Neural cell (in vitro differentiated cells): ENCODE results near the gene TMEM167A. TPM values are rescaled to one million over a fixed set of nuclear protein-coding genes. Genes with fewer than 3 reads are reported as not detected.

ENCODE experiments used
- H2AFZ ChIP-seq: fragments of 200-600, 300-800 bp; sonication (generic), shearing (Covaris generic); 2 replicates; pipeline ENCODE4 v1.6.0; 2014; ENCODE audit warnings: low read depth, mild to moderate bottlenecking, antibody characterized with exemption, low read length, moderate library complexity
- H3F3A ChIP-seq: fragments of 200-600 bp; shearing (Covaris generic); 2 replicates; pipeline ENCODE4 v1.6.1; 2016; ENCODE audit warnings: mild to moderate bottlenecking, moderate library complexity, mixed read lengths, antibody characterized with exemption, low read length; ENCODE audit not compliant: insufficient read depth, poor library complexity, severe bottlenecking
- H3K27ac ChIP-seq: fragments of 200-600, 300-800 bp; sonication (generic), shearing (Covaris generic); 2 replicates; pipeline ENCODE4 v1.5.1; 2014; ENCODE audit warnings: mild to moderate bottlenecking, low read length, moderate library complexity
- H3K27me3 ChIP-seq: fragments of 300-800, 200-600 bp; sonication (generic), shearing (Covaris generic); 2 replicates; pipeline ENCODE4 v1.6.0; 2014; ENCODE audit warnings: mild to moderate bottlenecking, low read depth, low read length, moderate library complexity; ENCODE audit not compliant: insufficient read depth
- H3K36me3 ChIP-seq: fragments of 300-800, 200-600 bp; sonication (generic), shearing (Covaris generic); 2 replicates; pipeline ENCODE4 v1.5.1; 2014; ENCODE audit warnings: mild to moderate bottlenecking, antibody characterized with exemption, low read length, moderate library complexity; ENCODE audit not compliant: insufficient read depth
- H3K4me2 ChIP-seq: fragments of 300-800, 200-600 bp; sonication (generic), shearing (Covaris generic); 2 replicates; pipeline ENCODE4 v1.6.0; 2014; ENCODE audit warnings: mild to moderate bottlenecking, low read length
- H3K4me3 ChIP-seq: fragments of 300-800, 200-600 bp; sonication (generic), shearing (Covaris generic); 2 replicates; pipeline ENCODE4 v1.5.1; 2014; ENCODE audit warnings: mild to moderate bottlenecking, low read length, moderate library complexity
- H3K79me2 ChIP-seq: fragments of 200-600 bp; shearing (Covaris generic); replicated peaks from 2 replicates; pipeline ENCODE4 v1.6.0; 2014; ENCODE audit warnings: mild to moderate bottlenecking, low read length, moderate library complexity; ENCODE audit not compliant: insufficient read depth
- H3K9ac ChIP-seq: fragments of 300-800, 200-600 bp; sonication (generic), shearing (Covaris generic); 2 replicates; pipeline ENCODE4 v1.6.1; 2016; ENCODE audit warnings: mild to moderate bottlenecking, low read length, mixed read lengths
- H3K9me2 ChIP-seq: fragments of 200-600 bp; shearing (Covaris generic); 2 replicates; pipeline ENCODE4 v1.6.1; 2016; ENCODE audit warnings: mild to moderate bottlenecking, low read length, mixed read lengths; ENCODE audit not compliant: insufficient read depth
- H3K9me3 ChIP-seq: fragments of 200-600, 300-800 bp; sonication (generic), shearing (Covaris generic); 2 replicates; pipeline ENCODE4 v1.6.1; 2016; ENCODE audit warnings: mild to moderate bottlenecking, mixed run types, low read length, moderate library complexity, mixed read lengths
- H4K20me1 ChIP-seq: fragments of 200-600 bp; shearing (Covaris generic); 2 replicates; pipeline ENCODE4 v1.6.1; 2016; ENCODE audit warnings: mild to moderate bottlenecking, mixed run types; ENCODE audit not compliant: insufficient read depth
- EP300 ChIP-seq: fragments of 450-650 bp; conservative IDR thresholded peaks from 2 replicates; pipeline ENCODE4 v1.6.1; 2014; ENCODE audit warnings: antibody characterized with exemption, mild to moderate bottlenecking, moderate library complexity; ENCODE audit not compliant: poor library complexity, severe bottlenecking
- EZH2 ChIP-seq: fragments of 200-600, 300-800 bp; shearing (Covaris generic), sonication (generic); IDR thresholded peaks from 2 replicates; pipeline ENCODE4 v1.6.1; 2014; ENCODE audit warnings: antibody characterized with exemption, low read length, borderline replicate concordance, mild to moderate bottlenecking; ENCODE audit not compliant: insufficient read depth, poor library complexity, severe bottlenecking
- MXI1 ChIP-seq: fragments of 450-650 bp; conservative IDR thresholded peaks from 2 replicates; pipeline ENCODE4 v1.6.1; 2014; ENCODE audit warnings: antibody characterized with exemption, mild to moderate bottlenecking; ENCODE audit not compliant: poor library complexity, severe bottlenecking
- POLR2AphosphoS5 ChIP-seq: IDR thresholded peaks from 2 replicates; pipeline ENCODE4 v1.6.1; 2012
- RAD21 ChIP-seq: fragments of 450-650 bp; conservative IDR thresholded peaks from 2 replicates; pipeline ENCODE4 v1.6.1; 2014; ENCODE audit warnings: antibody characterized with exemption, mild to moderate bottlenecking, moderate library complexity
- SMC3 ChIP-seq: fragments of 450-650 bp; conservative IDR thresholded peaks from 2 replicates; pipeline ENCODE4 v1.6.1; 2014; ENCODE audit warnings: antibody characterized with exemption, mild to moderate bottlenecking, moderate library complexity; ENCODE audit not compliant: poor library complexity
- TAF1 ChIP-seq: IDR thresholded peaks from 2 replicates; pipeline ENCODE4 v1.6.1; 2012; ENCODE audit warnings: low read depth
- polyA plus RNA-seq: library from polyadenylated mRNA; depleted of rRNA; stranded (reverse); fragments of >200 nt; gene quantifications from 2 replicates; pipeline ENCODE4 v1.2.3, GENCODE V29; 2014
- TF ChIP-seq, protein P1 (sequence below): fragments of 450-650 bp; IDR thresholded peaks from 2 replicates; pipeline ENCODE4 v1.5.1; 2014; ENCODE audit warnings: antibody characterized with exemption, mild to moderate bottlenecking, moderate library complexity; ENCODE audit not compliant: poor library complexity, severe bottlenecking
- TF ChIP-seq, protein P2 (sequence below): IDR thresholded peaks from 2 replicates; pipeline ENCODE4 v1.6.1; 2012; ENCODE audit warnings: borderline replicate concordance

The TMEM167A gene
- polyA plus RNA-seq, 1 donor from 2014 or later = 436 TPM

DNA sequence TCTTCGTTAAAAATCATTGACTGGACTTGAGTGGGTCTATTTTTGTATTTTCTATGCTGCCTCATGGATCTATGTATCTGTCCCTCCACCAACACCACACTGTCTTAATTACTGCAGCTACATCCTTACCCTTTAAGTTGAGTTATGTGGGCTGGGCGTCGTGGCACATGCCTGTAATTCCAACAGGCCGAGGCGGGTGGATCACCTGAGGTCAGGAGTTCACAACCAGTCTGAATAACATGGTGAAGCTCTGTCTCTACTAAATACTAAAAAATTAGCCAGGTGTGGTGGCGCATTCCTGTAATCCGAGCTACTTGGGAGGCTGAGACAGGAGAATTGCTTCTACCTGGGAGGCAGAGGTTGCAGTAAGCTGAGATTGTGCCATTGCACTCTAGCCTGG lies 48.4 kb upstream of the TMEM167A start:
- Histone ChIP-seq H3K27ac (no peak overlapping the region), H3K4me3 (no peak overlapping the region), H3K9me3 (no peaks in the 10 kb centered on the region), H3K9ac (no peak overlapping the region), H3K27me3 (no peaks in the 10 kb centered on the region), H3K4me2 (no peak overlapping the region), H4K20me1 (no peaks in the 10 kb centered on the region), H2AFZ (no peak overlapping the region), H3K79me2 (no peaks in the 10 kb centered on the region), H3K9me2 (no peaks in the 10 kb centered on the region), H3F3A (no peaks in the 10 kb centered on the region), H3K36me3 (no peaks in the 10 kb centered on the region)
- TF ChIP-seq MXI1 = no peak
- no peak for TF ChIP-seq POLR2AphosphoS5
- TF ChIP-seq, protein P1, sequence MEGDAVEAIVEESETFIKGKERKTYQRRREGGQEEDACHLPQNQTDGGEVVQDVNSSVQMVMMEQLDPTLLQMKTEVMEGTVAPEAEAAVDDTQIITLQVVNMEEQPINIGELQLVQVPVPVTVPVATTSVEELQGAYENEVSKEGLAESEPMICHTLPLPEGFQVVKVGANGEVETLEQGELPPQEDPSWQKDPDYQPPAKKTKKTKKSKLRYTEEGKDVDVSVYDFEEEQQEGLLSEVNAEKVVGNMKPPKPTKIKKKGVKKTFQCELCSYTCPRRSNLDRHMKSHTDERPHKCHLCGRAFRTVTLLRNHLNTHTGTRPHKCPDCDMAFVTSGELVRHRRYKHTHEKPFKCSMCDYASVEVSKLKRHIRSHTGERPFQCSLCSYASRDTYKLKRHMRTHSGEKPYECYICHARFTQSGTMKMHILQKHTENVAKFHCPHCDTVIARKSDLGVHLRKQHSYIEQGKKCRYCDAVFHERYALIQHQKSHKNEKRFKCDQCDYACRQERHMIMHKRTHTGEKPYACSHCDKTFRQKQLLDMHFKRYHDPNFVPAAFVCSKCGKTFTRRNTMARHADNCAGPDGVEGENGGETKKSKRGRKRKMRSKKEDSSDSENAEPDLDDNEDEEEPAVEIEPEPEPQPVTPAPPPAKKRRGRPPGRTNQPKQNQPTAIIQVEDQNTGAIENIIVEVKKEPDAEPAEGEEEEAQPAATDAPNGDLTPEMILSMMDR = no peak
- no peak for TF ChIP-seq TAF1

DNA sequence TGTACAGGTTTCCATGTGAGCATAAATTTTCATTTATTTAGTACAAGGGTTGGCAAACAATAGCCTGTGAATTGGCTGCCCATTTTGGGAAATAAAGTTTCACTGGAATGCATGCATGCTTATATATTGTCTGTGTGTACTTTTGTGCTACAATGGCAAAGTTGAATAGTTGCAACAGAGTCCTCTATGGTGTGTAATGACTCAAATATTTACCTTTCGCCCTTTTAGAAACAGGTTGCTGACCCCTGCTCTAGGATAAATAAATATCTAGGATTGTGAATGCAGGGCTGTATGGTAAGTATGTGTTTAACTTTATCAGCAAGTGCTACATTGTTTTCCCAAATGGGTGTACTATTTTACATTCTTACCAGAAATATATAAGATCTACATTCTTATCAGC lies 47.4 kb upstream of the TMEM167A start:
- Histone ChIP-seq H2AFZ (no peak overlapping the region), H3K79me2 (no peaks in the 10 kb centered on the region), H3K9me3 (no peaks in the 10 kb centered on the region), H3K9ac (no peak overlapping the region), H3F3A (no peaks in the 10 kb centered on the region), H4K20me1 (no peaks in the 10 kb centered on the region), H3K9me2 (no peaks in the 10 kb centered on the region), H3K27me3 (no peaks in the 10 kb centered on the region), H3K36me3 (no peaks in the 10 kb centered on the region), H3K4me3 (no peak overlapping the region), H3K4me2 (no peak overlapping the region), H3K27ac (no peak overlapping the region)
- TF ChIP-seq MXI1 (no peak), EP300 (no peak), EZH2 (no peak), RAD21 (no peak), SMC3 (no peak), TAF1 (no peak), POLR2AphosphoS5 (no peak)
- TF ChIP-seq, protein P1 = no peak
- TF ChIP-seq, protein P2, sequence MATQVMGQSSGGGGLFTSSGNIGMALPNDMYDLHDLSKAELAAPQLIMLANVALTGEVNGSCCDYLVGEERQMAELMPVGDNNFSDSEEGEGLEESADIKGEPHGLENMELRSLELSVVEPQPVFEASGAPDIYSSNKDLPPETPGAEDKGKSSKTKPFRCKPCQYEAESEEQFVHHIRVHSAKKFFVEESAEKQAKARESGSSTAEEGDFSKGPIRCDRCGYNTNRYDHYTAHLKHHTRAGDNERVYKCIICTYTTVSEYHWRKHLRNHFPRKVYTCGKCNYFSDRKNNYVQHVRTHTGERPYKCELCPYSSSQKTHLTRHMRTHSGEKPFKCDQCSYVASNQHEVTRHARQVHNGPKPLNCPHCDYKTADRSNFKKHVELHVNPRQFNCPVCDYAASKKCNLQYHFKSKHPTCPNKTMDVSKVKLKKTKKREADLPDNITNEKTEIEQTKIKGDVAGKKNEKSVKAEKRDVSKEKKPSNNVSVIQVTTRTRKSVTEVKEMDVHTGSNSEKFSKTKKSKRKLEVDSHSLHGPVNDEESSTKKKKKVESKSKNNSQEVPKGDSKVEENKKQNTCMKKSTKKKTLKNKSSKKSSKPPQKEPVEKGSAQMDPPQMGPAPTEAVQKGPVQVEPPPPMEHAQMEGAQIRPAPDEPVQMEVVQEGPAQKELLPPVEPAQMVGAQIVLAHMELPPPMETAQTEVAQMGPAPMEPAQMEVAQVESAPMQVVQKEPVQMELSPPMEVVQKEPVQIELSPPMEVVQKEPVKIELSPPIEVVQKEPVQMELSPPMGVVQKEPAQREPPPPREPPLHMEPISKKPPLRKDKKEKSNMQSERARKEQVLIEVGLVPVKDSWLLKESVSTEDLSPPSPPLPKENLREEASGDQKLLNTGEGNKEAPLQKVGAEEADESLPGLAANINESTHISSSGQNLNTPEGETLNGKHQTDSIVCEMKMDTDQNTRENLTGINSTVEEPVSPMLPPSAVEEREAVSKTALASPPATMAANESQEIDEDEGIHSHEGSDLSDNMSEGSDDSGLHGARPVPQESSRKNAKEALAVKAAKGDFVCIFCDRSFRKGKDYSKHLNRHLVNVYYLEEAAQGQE = no peak
